Dendritic cell treated with granulocyte-macrophage colony-stimulating factor and Interleukin-4, amounts not matched to agents 40 ng/mL and 50 ng/mL, for 4 days (primary cell): ENCODE results near the gene LMX1A.

Experiments
- H3K27ac Mint-ChIP-seq: one replicate; pipeline ENCODE4 v1.8.0; 2022; ENCODE audit warnings: mild to moderate bottlenecking, mixed read lengths
- H3K27me3 Mint-ChIP-seq: one replicate; pipeline ENCODE4 v1.8.0; 2022; ENCODE audit warnings: mild to moderate bottlenecking, mixed read lengths
- H3K36me3 Mint-ChIP-seq: one replicate; pipeline ENCODE4 v1.8.0; 2022; ENCODE audit warnings: low read depth, mixed read lengths
- H3K4me1 Mint-ChIP-seq: one replicate; pipeline ENCODE4 v1.8.0; 2022; ENCODE audit warnings: low read depth, mixed read lengths
- H3K4me3 Mint-ChIP-seq: one replicate; pipeline ENCODE4 v1.8.0; 2022; ENCODE audit warnings: mild to moderate bottlenecking, moderate library complexity, mixed read lengths
- H3K9me3 Mint-ChIP-seq: one replicate; pipeline ENCODE4 v1.8.0; 2022; ENCODE audit warnings: mixed read lengths
- intact Hi-C: fragments of 100-400 bp; cut with micrococcal nuclease; formaldehyde crosslinking; loops from one replicate; pipeline ENCODE4 v1.15.0; 2022

The LMX1A gene

DNA sequence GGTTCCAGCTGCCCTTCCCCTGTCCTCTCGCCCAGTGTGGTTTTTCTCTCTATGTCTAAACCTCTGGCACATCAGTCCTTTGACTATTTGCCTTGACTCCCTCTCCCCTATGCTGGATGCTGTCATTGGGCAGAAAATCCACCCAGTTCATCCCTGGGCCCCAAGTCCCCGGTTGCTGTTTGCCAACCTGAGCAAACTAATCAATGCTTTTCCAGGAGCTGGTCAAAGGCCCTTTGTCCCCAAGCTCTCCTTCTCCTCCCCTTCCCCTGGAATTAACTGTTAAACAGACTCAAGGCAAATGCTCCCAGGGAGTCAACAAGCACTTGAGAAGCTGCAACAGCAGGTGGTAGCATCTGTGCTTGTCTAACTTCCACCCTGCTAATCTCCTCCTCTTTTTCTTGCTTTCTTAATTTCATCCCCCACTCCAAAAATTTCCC lies 102.7 kb downstream of the LMX1A start:
- H3K4me1 Mint-ChIP-seq, result no peaks in the 10 kb centered on the region
- no peaks in the 10 kb centered on the region for H3K36me3 Mint-ChIP-seq
- intact Hi-C loops, result no loop called here
- no peak overlapping the region for H3K4me3 Mint-ChIP-seq
- H3K27me3 Mint-ChIP-seq, result peaks cover 5% of the 10 kb centered on the region
- no peaks in the 10 kb centered on the region for H3K9me3 Mint-ChIP-seq
- no peak overlapping the region for H3K27ac Mint-ChIP-seq

DNA sequence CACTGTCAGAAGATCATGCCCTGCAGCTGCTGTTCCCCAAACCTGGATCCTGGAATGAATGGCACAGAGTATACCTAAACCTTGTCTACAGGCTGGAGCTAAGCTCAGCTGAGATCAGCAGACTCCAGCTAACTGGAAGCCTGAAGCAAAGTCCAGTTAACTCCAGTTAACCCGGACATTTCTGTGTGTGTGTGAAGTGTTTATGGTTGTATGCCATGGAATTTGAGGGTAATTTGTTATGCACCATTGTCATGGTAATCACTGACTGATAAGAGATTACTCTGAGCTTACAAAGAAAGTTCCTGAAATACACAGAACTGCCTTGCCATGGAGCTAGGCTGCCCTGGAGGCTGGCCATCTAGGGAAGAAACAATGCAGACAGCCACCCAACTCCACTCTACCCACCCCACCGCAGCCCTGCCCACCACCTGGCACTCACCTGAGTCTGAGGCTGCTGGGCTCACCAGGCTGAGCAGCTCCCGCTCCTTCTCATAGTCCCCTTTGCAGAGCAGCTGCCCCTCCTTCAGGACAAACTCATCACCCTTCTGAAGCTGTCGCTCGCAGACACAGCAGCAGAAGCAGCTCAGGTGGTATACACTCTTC lies 107.4 kb downstream of the LMX1A start:
- Mint-ChIP-seq H3K36me3 (no peaks in the 10 kb centered on the region), H3K27ac (no peak overlapping the region), H3K9me3 (no peaks in the 10 kb centered on the region), H3K4me1 (no peaks in the 10 kb centered on the region), H3K4me3 (no peak overlapping the region), H3K27me3 (no peaks in the 10 kb centered on the region)
- intact Hi-C loops, result no loop called here

DNA sequence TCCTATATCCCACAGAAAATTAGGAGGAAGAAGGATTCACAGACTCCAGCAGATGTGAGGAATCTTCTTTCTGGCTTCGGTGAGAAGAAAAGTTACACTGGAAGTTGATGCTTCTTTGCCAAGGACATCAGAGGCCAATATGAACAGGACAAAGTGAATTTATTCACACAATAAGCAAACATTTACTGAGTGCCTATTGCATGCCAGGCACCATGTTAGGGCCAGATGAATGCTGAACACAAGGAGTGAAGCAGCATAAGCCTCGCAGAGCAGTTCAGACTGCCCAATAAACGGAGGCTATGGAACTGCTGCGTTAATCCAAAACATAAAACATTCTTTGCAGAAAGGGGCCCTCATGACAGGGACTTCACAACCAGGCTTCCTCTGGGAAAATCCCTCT lies 114.6 kb downstream of the LMX1A start:
- Mint-ChIP-seq H3K4me3 (no peak overlapping the region), H3K4me1 (no peaks in the 10 kb centered on the region), H3K27me3 (peaks cover 9% of the 10 kb centered on the region), H3K36me3 (no peaks in the 10 kb centered on the region), H3K27ac (no peak overlapping the region), H3K9me3 (no peaks in the 10 kb centered on the region)
- intact Hi-C loops, result no loop called here

DNA sequence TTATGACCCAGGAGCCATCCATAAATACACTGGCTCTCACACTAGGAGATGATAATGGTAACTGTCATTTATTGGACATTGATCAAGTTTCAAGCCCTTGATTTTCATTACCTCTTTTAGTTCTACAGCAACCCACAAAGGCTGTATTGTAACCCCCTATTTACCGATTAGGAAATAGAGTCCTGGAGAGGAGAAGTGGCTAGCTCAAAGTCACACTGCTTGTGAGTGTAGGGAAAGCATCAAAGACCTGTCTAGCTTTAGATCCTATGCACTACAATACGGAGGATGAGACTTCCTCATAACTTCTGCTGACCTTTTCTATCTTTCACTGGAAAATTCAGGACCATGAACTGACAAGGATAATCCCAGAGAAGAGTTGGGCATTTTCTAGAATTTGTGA lies 115.2 kb downstream of the LMX1A start:
- Mint-ChIP-seq H3K27me3 (peaks cover 12% of the 10 kb centered on the region), H3K36me3 (no peaks in the 10 kb centered on the region), H3K27ac (no peak overlapping the region), H3K4me3 (no peak overlapping the region), H3K4me1 (no peaks in the 10 kb centered on the region), H3K9me3 (no peaks in the 10 kb centered on the region)
- intact Hi-C loops, result no loop called here

DNA sequence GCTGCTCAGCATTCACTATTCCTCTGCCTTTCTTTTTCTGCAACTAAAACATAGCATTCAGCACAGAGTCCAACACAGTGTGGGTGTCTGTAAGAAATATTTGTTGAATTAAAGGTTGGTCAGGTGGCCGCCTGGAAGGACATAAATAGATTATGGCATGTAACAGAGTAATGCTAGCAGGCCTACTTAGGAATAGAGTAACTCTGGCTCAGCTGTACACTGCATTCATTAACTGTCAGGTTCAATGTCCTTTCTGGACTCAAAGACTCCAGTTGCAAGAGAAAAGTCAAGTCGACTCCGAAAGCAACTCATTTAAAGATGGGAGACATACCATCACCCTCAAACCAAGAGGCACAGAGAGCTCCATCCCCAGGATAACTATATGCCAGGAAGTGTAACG lies 116.0 kb downstream of the LMX1A start:
- intact Hi-C loops, result no loop called here
- no peaks in the 10 kb centered on the region for H3K4me1 Mint-ChIP-seq
- H3K27ac Mint-ChIP-seq, result no peak overlapping the region
- H3K4me3 Mint-ChIP-seq, result no peak overlapping the region
- peaks cover 21% of the 10 kb centered on the region for H3K27me3 Mint-ChIP-seq
- H3K36me3 Mint-ChIP-seq, result no peaks in the 10 kb centered on the region
- no peaks in the 10 kb centered on the region for H3K9me3 Mint-ChIP-seq

DNA sequence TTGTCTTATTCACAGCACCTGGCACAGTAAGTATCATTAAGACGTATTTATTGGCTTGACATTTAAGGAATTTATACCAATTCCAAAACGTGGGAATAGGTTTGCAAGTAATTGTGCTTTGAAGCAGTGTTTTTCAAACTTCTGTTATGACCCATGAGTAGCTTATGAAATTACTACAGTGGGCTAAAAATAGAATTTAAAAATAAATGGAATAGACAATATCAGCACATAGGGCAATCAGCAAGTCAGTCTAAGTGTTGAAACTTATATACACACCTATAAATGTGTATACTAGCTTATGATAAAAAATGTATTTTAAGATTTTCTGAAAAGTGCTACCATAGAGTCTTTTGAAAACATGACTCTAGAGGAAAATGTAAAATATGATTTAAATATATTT lies 116.6 kb downstream of the LMX1A start:
- Mint-ChIP-seq H3K36me3 (no peaks in the 10 kb centered on the region), H3K4me1 (no peaks in the 10 kb centered on the region), H3K27ac (no peak overlapping the region), H3K9me3 (no peaks in the 10 kb centered on the region), H3K4me3 (no peak overlapping the region), H3K27me3 (peaks cover 27% of the 10 kb centered on the region)
- intact Hi-C loops, result no loop called here

DNA sequence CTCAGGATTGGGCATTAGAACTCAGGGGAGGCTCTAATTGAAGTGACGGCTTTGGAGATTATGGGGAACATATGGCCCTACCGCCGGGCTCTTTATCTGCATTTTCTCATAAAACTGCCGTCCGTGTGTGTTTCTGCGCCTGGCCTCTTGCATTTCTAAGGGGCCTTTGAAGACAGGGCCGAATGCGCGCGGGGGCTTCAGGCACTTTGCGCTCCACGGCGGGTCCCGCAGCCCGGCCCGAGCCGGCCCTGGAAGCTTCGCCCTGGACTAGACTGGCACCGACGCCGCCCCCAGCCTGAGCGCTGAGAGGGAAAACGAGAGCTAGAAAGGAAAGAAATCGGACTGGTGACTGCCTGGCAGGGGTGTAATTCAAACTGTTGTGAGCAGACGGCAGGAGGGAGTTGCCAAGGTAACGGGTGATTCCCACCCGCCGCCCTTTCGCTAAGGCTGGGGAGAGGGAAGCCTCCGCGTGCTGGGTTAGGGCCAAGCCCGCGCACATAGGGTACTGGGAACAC lies 120.7 kb downstream of the LMX1A start:
- no peaks in the 10 kb centered on the region for H3K36me3 Mint-ChIP-seq
- H3K4me3 Mint-ChIP-seq, result no peak overlapping the region
- H3K27me3 Mint-ChIP-seq, result peaks cover 48% of the 10 kb centered on the region
- no peaks in the 10 kb centered on the region for H3K9me3 Mint-ChIP-seq
- H3K4me1 Mint-ChIP-seq, result no peaks in the 10 kb centered on the region
- H3K27ac Mint-ChIP-seq, result no peak overlapping the region
- intact Hi-C loops, result no loop called here

DNA sequence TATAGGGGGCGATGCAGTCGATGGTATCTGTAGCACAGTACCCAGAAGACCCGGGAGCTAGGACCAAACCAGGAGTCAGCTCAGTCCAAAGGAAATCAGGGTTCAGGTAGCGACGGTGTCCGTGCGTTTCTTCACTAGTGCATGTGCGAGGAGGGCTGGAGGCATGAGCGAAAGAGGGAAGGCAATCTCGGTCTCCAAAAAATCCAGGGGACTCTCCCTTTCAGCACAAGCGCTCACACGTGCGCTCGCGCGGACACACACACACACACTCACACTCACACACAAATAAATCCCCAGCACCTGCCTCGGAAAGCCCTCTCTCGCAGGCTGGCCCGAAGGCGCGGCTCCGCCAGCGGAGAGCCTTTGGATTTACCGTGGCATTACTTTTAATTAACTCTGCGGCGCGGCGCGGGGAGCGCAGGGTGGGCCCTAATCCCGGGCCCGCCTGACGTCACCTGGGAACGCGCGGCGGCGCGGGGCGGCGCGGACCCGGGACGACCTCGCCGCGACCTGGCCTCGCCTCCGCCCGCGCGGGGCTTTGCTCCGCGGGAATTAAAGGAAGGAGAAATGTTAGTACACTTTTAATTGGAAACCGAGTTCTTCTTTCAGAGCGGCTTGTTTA lies 121.2 kb downstream of the LMX1A start:
- Mint-ChIP-seq H3K4me3 (no peak overlapping the region), H3K9me3 (no peaks in the 10 kb centered on the region), H3K27me3 (peaks cover 48% of the 10 kb centered on the region), H3K4me1 (no peaks in the 10 kb centered on the region), H3K27ac (no peak overlapping the region), H3K36me3 (no peaks in the 10 kb centered on the region)
- intact Hi-C loops, result no loop called here

DNA sequence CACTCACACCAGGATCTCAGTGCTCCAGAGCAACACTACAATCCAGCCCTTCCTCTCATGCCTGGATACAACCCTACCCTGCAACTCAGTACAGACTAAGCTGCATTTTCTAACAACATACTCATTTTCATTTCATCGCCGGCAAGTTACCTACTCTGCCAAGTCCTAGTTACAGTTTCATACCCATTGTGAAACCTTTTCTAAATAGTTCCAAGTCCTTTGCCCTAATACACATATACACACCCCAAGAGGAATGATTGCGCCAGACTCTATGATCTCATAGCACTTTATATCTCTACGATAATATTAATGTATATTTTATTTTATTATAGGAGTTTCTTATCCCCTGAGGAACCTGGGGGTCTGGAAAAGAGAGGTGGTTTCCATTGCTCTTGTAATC lies 122.4 kb downstream of the LMX1A start:
- intact Hi-C loops, result no loop called here
- Mint-ChIP-seq H3K27me3 (peaks cover 48% of the 10 kb centered on the region), H3K36me3 (no peaks in the 10 kb centered on the region), H3K27ac (no peak overlapping the region), H3K4me1 (no peaks in the 10 kb centered on the region), H3K9me3 (no peaks in the 10 kb centered on the region), H3K4me3 (no peak overlapping the region)

DNA sequence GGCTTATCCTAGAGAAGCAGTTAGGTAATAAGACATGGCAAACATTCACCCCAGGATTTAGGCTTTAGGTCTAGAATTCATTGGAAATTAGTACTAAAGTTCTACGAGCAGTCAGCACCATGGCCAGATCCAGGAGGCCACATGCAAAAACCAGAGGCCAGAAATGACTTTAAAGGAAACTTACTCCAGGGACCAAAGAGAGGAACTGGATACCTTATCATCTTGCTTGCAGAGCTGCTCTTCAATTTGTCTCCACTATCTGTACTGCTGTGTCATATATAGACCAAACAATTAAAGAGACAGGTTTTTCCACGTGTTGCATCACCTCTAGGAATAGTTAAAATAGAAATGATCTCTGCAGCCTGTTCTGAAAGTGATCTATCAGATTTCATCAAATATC lies 127.8 kb downstream of the LMX1A start:
- Mint-ChIP-seq H3K27me3 (peaks cover 15% of the 10 kb centered on the region), H3K4me3 (no peak overlapping the region), H3K4me1 (no peaks in the 10 kb centered on the region), H3K9me3 (no peaks in the 10 kb centered on the region), H3K36me3 (no peaks in the 10 kb centered on the region), H3K27ac (no peak overlapping the region)
- intact Hi-C loops, result no loop called here

DNA sequence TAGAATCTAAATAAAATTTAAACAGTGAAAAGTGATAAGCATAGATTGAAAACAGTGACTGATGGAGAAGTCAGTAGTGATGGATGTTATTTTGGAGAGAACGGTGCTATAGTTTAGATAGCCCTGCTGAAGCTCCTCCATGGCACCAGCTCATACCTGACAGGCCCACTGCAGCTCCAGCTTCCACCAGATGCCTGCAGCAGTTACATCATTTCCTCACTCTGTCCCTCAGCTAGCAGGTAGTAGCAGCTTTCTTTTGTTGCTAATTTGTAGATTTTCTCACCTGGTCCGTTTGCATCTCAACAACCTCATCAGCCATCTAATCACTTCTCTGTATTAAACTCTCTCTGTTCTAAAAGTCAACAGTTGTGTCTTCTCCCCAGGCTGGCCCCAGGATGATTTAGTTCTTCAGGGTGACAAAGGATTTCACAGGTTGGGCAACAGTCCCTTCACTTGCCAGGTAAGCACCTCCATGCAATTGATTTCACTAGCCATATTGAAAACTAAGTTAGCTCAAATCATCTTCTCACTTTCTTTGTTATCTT lies 128.3 kb downstream of the LMX1A start:
- H3K36me3 Mint-ChIP-seq, result no peaks in the 10 kb centered on the region
- no peak overlapping the region for H3K4me3 Mint-ChIP-seq
- H3K27ac Mint-ChIP-seq, result no peak overlapping the region
- peaks cover 10% of the 10 kb centered on the region for H3K27me3 Mint-ChIP-seq
- H3K4me1 Mint-ChIP-seq, result no peaks in the 10 kb centered on the region
- no peaks in the 10 kb centered on the region for H3K9me3 Mint-ChIP-seq
- intact Hi-C loops, result no loop called here

DNA sequence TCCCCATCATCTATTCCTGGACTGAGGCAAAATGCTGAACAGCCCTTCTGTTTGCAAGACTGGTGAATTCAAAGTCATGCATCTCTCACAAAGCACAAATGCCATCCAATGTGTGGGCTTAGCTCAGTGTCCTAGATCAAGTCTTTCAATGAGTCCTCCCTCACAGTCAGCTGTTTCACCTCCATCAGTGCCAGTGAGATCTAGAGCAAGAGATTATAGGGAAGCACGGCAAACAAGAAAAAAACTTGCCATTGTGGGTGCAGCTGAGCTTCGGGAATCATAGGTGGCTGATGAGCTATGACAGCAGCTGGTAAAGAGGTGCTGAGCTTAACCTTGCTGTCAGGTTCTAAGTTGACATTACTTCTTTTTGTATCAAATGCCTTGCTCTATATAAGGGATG lies 130.2 kb downstream of the LMX1A start:
- peaks cover 2% of the 10 kb centered on the region for H3K27me3 Mint-ChIP-seq
- H3K36me3 Mint-ChIP-seq, result no peaks in the 10 kb centered on the region
- H3K4me1 Mint-ChIP-seq, result no peaks in the 10 kb centered on the region
- H3K27ac Mint-ChIP-seq, result no peak overlapping the region
- H3K9me3 Mint-ChIP-seq, result no peaks in the 10 kb centered on the region
- intact Hi-C loops, result no loop called here
- H3K4me3 Mint-ChIP-seq, result no peak overlapping the region

DNA sequence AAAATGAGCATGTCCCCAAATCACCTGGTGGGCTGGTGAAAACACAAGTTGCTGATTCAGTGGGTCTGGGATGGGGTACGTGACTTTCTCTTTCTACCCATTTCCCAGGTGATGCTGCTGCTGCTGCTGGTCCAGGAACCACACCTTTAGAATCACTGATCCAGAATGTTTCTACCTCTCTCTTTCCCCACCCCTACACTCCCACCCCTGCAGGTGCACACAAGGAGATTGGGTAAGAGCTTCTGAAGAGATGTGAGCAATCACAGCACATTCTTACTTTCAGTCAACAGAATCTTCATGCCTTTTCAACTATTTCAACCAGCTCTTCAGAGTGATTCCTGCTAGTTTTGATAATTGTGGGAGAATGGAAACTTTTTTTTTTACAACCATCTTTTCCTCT lies 130.9 kb downstream of the LMX1A start:
- Mint-ChIP-seq H3K36me3 (no peaks in the 10 kb centered on the region), H3K9me3 (no peaks in the 10 kb centered on the region), H3K4me3 (no peak overlapping the region), H3K27ac (no peak overlapping the region), H3K4me1 (no peaks in the 10 kb centered on the region), H3K27me3 (peaks cover 2% of the 10 kb centered on the region)
- intact Hi-C loops, result no loop called here

DNA sequence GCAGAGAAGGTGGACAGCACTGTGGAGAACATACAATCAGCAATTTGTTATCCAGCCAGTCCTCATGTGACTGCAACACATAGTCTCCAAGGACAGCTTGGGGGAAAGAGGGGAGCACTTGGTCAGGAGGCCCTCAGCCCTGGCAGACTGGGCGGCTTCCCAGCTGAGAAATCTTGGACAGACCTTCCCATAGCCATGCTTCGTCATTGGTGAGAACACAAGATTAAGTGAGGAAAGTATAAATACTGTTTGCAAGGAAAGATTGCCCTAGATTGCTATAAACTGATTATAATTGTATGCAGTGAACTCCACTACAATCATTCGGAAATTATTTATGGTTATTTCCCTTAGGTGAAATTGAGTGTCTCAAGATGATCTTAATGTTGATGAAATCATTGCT lies 131.5 kb downstream of the LMX1A start:
- no peaks in the 10 kb centered on the region for H3K9me3 Mint-ChIP-seq
- intact Hi-C loops, result no loop called here

DNA sequence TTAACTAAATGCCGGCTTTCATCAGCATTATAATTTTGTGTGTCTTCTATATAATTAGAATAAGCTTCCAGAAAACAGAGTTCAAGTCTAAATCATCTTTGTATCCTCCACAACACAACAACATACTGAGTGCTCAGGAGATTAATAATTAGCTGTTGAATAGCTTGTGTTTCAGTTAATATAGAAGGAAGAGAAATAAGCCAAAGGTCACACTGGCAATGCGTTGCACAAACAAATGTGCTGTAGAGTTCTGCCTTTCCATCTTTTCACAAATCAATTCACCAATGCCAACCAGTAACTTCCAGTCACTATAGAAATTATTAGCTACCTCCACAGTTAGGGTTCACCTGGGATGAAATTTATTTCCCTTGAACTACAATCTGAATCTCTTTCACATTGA lies 132.0 kb downstream of the LMX1A start:
- no peaks in the 10 kb centered on the region for H3K9me3 Mint-ChIP-seq
- peaks cover 5% of the 10 kb centered on the region for H3K27me3 Mint-ChIP-seq
- no peaks in the 10 kb centered on the region for H3K36me3 Mint-ChIP-seq
- no peak overlapping the region for H3K4me3 Mint-ChIP-seq
- no peaks in the 10 kb centered on the region for H3K4me1 Mint-ChIP-seq
- H3K27ac Mint-ChIP-seq, result no peak overlapping the region
- intact Hi-C loops, result no loop called here

More for the DNA sequence above, 131.5 kb downstream of the LMX1A start:
- Mint-ChIP-seq H3K4me3 (no peak overlapping the region), H3K27ac (no peak overlapping the region), H3K36me3 (no peaks in the 10 kb centered on the region), H3K4me1 (no peaks in the 10 kb centered on the region), H3K27me3 (peaks cover 2% of the 10 kb centered on the region)
